Dermis microvascular lymphatic vessel endothelial cell (primary cell): Measurements from ENCODE around the gene PLA2G2F. TPM values are rescaled to one million over a fixed set of nuclear protein-coding genes. Genes with fewer than 3 reads are reported as not detected.
"Not testable (repeated sequence)": the region's sequence is repeated elsewhere in the genome, so short reads cannot be mapped to it uniquely, and the experiment has no call there.

Experiments
- DNase-seq, 2 donors: peaks; one replicate each; pipeline versions ENCODE4 v3.0.0 to v3.0.0-alpha.2; 2010; ENCODE audit warnings: low read depth in 2 of 2
- total RNA-seq: library from RNA; depleted of rRNA; stranded (reverse); fragments of >200 nt; gene quantifications from 2 replicates; pipeline ENCODE4 v1.2.1, GENCODE V29; 2014

Gene PLA2G2F
- total RNA-seq, 1 donor from 2014 or later = not detected

- DNase-seq = no peak
Measured at GRCh38 chr1:20114021-20114648, 25.0 kb upstream of the PLA2G2F start.

DNA sequence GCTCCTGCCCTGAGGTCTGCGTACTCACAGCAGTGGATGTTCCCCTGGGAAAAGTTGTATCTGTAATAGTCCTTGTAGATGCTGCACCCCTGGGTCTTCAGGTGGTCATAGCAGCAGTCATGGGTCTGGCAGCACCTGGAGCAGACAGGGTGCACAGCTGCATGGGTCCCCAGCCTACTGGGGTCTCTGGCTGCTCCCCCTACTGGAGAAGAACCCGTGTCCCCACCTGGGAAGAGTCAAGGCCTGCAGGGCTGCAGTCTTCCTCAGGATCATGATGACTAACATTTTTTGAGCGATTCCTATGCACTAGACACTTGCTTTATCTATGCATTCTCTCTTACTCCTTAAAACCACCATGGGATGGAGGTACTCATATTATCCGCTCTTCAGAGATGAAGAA lies 23.6 kb upstream of the PLA2G2F start:
- DNase-seq = no peak

GRCh38 chr1:20115916-20116315 lies 23.2 kb upstream of the PLA2G2F start:
- no peak for DNase-seq

DNA sequence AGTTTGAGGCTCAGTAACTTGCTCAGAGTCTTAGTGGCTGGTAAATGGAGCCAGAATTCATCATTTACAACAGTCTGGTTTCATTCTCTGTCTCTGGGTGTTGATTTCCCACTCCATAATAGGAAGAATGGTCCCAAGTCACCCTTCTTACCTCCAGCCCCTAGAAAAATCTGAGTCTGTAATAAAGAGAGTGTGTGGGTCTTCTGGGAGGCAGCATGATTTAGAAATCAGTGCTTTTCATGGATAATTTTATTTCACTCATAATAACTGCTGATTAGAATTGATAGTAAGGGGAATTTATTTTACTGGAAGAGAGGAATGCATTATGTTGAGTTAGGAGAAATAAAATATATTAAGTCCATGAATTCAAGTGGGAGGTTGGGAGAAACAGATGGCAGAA lies 21.9 kb upstream of the PLA2G2F start:
- DNase-seq = no peak

DNA sequence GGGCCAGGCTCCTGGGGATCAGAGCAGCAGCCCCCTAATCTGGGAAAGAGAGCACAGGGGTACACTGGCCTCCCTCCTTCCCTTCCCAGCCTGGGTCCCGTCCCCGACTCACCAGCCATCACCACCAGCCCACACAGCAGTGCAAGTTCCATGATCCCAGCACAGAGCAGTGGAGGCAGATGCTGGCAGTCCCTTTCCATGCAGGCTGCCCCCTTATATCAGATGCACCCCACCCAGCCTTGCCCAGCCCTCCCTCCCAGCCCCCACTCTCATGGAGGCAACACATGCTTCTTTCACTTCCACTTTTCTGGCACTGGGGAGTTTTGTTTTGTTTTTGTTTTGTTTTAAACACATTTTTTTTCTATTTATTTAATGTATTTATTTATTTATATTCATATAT lies 19.8 kb upstream of the PLA2G2F start, which contains the start of gene PLA2G2D:
Gene PLA2G2D, minus strand, starts transcription at position 190 of the 400 bp plus-strand sequence. Its CDS starts 38 bp downstream, at position 152.
- no peak for DNase-seq

DNA sequence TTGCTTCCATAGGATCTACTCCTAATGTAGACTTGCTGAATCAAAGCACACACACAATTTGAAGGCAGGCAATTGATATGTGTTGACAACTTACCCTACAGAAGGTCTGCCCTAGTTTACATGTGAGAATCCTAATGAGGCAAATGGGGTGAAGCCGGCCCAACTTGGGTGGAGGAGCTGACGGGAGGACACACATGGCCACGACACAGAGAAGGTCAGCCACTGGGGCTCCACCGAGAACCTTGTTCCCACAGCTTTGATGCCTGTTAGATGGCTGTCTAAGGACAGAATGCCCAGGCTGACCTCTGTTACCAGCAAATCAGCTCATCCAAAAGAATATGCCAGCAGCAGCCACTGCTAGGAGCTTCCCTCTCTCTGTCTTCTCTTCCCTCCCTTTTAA lies 18.3 kb upstream of the PLA2G2F start:
- DNase-seq = no peak

DNA sequence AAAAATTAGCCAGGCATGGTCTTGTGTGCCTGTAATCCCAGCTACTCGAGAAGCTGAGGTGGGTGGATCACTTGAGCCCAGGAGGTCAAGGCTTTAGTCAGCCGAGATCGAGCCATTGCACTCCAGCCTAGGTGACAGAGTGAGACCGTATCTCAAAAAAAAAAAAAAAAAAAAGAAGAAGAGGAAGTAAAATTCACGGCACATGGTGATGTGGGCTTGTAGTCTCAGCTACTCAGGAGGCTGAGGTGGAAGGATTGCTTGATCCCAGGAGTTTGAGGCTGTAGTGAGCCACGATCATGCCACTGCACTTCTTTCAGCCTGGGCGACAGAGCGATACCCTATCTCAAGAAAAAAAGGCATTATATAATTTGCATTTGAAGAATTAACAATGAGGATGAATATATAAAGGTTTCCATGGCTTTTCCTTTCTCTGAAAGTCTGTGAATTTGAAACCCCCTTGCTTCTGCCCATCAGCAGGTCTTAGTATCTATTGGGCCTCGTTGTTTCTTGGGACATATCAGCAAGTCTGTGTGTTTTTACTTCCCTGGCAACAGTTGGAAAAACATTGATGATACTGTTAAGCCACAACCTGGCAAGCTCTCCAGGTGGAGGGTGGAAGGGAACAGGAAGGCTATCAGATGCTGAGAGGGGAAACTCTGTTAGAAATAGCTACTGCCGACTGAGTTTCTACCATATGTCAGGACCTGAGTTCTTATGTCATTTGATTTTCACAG lies 15.2 kb upstream of the PLA2G2F start:
- no peak for DNase-seq

DNA sequence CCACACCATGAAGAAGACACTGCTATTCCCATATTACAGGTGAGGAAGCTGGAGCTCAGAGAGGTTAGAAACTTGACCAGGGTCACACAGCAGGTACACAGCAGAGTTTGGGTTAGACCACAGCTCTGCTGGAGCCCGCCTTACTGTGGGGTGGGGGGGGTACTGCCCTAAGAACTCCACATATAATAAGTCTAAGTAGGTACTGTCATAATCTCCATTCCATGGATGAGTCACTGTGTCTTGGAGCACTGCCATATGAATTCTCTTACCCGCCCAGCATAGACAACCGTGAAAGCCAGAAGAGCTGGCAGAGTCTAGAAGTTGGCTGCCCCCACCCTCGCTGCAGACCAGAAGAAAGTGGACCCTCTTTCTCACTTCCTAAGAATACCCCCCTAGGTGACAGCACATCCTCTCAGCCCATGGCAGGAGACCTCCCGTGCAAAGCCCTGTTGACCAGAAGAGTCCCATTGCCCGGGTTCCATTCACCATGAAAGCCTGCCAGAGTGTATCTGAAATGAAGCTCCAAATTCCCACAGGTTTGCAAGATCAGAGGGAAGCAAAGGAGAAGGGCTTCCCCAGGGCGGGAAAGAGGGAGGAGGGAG lies 14.6 kb upstream of the PLA2G2F start:
- DNase-seq = peak; percentile 5 to 71

DNA sequence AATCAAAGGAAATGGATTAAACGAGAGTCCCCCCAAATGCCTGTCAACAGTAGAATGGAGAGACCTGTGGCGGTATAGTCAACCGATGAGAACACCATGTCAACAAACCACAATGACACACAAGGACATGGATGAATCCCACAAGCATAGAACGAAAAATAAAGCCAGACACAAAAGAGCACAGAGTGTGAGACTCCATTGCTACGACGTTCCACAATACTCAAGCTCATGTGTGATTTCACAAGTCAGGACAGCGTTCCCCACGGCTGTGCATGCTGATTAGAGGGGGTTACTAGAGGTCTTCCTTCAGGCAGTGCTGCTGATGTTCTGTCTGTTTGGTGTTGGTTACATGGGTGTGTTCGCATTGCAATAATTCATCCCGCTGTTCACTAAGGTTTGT lies 14.0 kb upstream of the PLA2G2F start:
- DNase-seq = no peak

DNA sequence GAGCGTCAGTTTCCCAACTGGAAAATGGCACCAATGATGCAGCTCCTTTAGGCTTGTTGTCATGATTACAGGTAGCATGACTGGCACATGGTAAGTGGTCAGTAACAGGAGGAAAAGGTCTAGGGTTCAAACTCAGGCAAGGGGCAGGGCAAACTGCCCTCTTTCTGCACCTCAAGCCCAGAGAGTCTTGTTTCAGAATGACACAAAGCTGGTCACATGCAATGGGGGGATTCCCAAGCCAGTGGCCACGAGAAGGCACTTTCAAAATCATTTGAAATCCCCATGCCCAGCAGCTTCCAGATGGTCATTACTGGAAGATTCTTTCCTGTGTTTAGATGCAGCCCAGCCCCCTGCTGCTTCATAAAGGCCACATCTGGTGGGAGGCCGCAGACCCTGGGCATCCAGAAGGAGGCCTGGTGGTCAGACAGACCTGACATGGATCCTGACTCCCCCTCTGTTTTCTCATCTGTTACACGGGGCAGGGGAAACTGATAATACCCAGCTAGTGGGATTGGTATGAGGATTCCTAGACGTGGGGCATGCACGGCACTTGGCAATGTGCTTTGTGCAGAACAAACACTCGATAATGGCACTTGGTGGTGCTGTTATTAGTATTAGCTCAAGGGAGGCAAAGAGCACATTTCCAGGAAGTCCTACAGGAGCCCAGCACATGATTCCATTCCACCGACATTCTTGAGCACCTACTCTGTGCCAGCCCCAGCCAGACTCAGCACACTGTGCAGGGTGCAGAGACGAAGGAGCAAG lies 12.9 kb upstream of the PLA2G2F start:
- no peak for DNase-seq

DNA sequence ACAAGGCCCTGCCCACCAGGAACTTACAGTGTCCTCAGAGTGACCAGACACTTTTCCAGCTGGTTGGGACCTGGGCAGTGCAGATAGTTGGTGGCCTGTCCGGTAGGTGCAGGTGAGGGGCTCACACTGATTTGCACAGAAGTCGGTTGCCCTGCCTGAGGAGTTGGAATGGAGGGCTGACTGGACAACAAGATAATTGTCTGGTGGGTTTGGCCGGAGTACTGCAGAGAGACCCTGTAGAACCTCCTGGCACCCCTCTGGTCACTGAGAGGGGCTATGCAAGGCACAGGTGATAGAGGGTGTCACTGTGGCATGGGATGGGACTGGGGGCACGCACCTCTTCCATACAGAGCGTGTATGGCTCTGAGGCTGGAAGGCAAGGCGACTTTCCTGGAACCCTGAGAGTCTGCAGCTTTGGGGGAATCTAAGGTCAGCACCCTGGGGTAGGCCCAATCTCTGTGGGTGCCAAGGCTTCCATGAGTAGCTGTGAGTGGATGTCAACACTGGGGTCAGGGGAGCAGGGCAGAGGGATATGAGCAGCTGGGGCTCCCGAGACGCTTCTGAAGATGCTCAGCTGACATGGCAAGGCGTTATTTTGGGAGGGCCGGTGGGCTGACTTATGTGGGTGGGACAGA lies 12.2 kb upstream of the PLA2G2F start:
- DNase-seq = no peak

GRCh38 chr1:20130518-20130917 lies 8.6 kb upstream of the PLA2G2F start:
- not testable (repeated sequence) for DNase-seq

DNA sequence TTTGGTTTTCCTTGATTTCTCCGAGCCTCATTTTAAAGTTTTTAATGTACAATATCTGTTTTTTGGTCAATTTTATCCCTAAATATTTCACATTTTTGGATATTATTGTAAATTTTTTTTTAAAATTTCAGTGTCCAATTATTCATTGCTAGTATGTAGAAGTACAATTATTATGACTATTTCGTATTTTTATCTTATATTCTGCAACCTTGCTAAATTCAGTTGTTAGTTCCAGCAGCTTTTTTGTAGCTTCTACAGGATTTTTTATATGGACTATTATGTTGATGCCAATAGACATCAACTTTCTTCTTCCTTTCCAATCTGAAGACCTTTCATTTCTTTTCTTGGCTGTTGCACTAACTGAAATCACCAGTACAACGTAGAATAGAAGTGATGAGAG lies 4.1 kb upstream of the PLA2G2F start:
- DNase-seq = no peak

- no peak for DNase-seq
Measured at GRCh38 chr1:20136249-20136648, 2.9 kb upstream of the PLA2G2F start.

- DNase-seq = no peak
Measured at GRCh38 chr1:20137055-20137454, 2.1 kb upstream of the PLA2G2F start.

- DNase-seq = no peak
Measured at GRCh38 chr1:20137604-20138003, 1.5 kb upstream of the PLA2G2F start.

- no peak for DNase-seq
Measured at GRCh38 chr1:20138346-20138745, 777 bp upstream of the PLA2G2F start.

DNA sequence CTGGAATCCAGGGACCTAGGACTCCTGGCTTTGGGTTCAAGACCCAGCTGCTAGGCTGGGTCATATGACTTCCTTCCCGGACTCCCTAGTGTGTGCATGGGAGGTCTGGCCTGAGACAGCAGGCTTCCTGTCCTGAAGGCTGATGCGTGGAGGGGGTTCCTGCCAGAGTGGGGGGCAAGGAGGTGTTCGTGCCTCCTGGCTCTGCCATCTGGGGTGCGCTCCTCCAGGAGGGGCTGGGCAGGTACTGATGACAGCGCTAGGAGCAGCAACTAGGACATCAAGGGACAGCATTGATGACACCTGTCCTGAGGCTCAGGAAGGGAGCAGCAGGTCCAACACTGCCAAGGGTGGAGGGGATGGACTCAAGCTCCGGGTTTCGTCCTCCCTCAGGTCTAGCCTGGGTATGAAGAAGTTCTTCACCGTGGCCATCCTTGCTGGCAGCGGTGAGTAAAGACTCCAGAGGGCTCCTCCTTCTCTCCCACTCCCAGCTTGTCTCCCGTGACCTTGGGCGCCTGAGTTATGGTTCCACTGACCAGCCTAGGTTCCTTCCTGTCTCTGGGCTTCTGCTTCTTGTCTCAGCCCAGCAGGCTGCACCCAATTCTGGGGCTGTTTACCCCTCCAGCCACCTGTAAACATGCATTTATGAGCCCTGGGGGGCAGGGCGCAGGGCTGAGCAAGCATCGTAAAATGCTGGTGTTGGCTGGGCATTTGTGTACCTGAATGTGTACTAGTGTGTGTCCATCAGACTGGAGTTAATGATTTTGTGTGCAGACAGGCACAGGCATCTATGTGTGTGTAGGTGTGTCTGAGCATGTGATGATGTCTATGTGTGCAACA lies 871 bp downstream of the PLA2G2F start:
- DNase-seq = no peak

DNA sequence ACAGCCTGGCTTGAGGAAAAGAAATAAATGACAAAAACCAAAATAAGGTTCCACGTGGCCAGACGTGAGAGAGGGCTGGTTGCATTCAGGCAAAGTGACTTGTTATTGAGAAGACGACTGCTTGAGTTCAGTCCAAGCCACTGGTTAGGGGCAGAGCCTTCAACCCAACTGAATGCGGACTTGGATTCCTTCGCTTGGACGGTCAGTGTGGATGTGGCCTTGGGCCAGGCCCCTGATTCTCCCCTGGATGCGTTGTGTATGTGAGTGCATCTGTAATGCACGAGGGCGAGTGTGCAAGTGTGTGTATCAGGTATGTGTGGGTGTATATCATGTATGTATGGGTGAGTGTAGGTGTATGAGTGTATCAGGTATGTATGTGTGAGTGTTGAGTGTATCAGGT lies 1.9 kb downstream of the PLA2G2F start:
- no peak for DNase-seq

DNA sequence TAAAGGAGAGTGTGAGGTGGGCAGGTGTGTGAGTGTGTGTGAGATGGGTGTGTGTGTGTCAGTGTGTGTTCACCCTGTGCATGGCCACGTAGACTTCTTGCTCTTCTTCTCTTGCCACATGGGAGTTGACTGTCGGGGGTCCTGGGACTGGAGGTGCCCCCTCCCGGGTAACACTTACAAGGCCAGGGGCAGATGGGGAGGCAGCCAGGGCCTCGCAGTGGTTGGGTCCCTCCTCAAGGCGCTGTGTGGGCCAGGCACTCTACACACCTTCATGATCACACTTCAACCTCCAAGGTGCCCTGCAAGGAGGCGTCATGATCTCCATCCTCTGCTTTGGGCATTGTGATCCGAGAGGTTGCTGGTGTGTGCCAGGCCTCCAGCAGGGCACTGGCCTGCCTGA lies 2.3 kb downstream of the PLA2G2F start:
- no peak for DNase-seq
